HepG2 (cell line): ENCODE measurements around the gene BICDL2. TPM values are rescaled to one million over a fixed set of nuclear protein-coding genes. Genes with fewer than 3 reads are reported as not detected.

Source experiments
- AKAP8 ChIP-seq: sonication (generic); formaldehyde crosslinking; IDR thresholded peaks from 2 replicates; pipeline ENCODE4 v1.5.1; 2020; ENCODE audit warnings: mild to moderate bottlenecking, missing genetic modification reagents
- ATAD3A ChIP-seq: sonication (generic); formaldehyde crosslinking; IDR thresholded peaks from 2 replicates; pipeline ENCODE4 v1.4.0; 2020; ENCODE audit warnings: missing genetic modification reagents
- CHD4 ChIP-seq: fragments of 200-600 bp; sonication (generic); IDR thresholded peaks from 2 replicates; pipeline ENCODE4 v1.7.0; 2017; ENCODE audit warnings: mild to moderate bottlenecking, low read length, borderline replicate concordance
- FIP1L1 ChIP-seq: fragments of 200-400 bp; formaldehyde crosslinking; IDR thresholded peaks from 2 replicates; pipeline ENCODE4 v1.6.1; 2018; ENCODE audit warnings: low read depth, mild to moderate bottlenecking, low read length, moderate library complexity, borderline replicate concordance; ENCODE audit not compliant: insufficient read depth
- GTF2F1 ChIP-seq: fragments of 150-350 bp; IDR thresholded peaks from 2 replicates; pipeline ENCODE4 v1.6.1; 2014; ENCODE audit warnings: low read length
- IRF2 ChIP-seq: IDR thresholded peaks from 2 replicates; pipeline ENCODE4 v1.6.1; 2018; ENCODE audit warnings: missing genetic modification reagents, missing compliant biosample characterization
- KAT7 ChIP-seq: IDR thresholded peaks from 2 replicates; pipeline ENCODE4 v1.6.1; 2018; ENCODE audit warnings: borderline replicate concordance, missing compliant biosample characterization
- MED8 ChIP-seq: sonication (generic); formaldehyde crosslinking; IDR thresholded peaks from 2 replicates; pipeline ENCODE4 v1.8.1; 2023; ENCODE audit warnings: mild to moderate bottlenecking, missing genetic modification reagents; ENCODE audit not compliant: insufficient replicate concordance
- NR2F6 ChIP-seq, 2 experiments: IDR thresholded peaks; 2 replicates each; pipeline ENCODE4 v1.6.1; 2016; ENCODE audit warnings: antibody characterized with exemption in 1 of 2, mild to moderate bottlenecking in 1 of 2
- PHF20 ChIP-seq: sonication (generic); formaldehyde crosslinking; IDR thresholded peaks from 2 replicates; pipeline ENCODE4 v1.5.0; 2020; ENCODE audit warnings: mild to moderate bottlenecking, missing genetic modification reagents
- SALL1 ChIP-seq: sonication (generic); formaldehyde crosslinking; IDR thresholded peaks from 2 replicates; pipeline ENCODE4 v1.8.0; 2022; ENCODE audit warnings: mild to moderate bottlenecking, missing genetic modification reagents
- SALL2 ChIP-seq: sonication (generic); formaldehyde crosslinking; IDR thresholded peaks from 2 replicates; pipeline ENCODE4 v1.8.1; 2023; ENCODE audit warnings: mild to moderate bottlenecking, missing genetic modification reagents, inconsistent platforms
- SOX13 ChIP-seq, 3 experiments: fragments of 450-650 bp in 1 of 3; sonication (generic) in 1 of 3; formaldehyde crosslinking in 1 of 3; IDR thresholded peaks in 2 of 3; conservative IDR thresholded peaks in 1 of 3; 2 replicates each; pipeline versions ENCODE4 v1.5.0 to v1.6.1; 2016 to 2020; ENCODE audit warnings: antibody characterized with exemption in 1 of 3, mild to moderate bottlenecking in 1 of 3, missing compliant biosample characterization in 1 of 3, missing genetic modification reagents in 1 of 3, moderate library complexity in 1 of 3
- TSC22D2 ChIP-seq: sonication (generic); formaldehyde crosslinking; IDR thresholded peaks from 2 replicates; pipeline ENCODE4 v1.5.1; 2020; ENCODE audit warnings: missing genetic modification reagents, mild to moderate bottlenecking, borderline replicate concordance
- YY1 ChIP-seq: IDR thresholded peaks from 2 replicates; pipeline ENCODE4 v1.6.1; 2011; ENCODE audit warnings: low read length, low read depth, moderate library complexity, mild to moderate bottlenecking; ENCODE audit not compliant: insufficient read depth, insufficient replicate concordance
- ZBTB2 ChIP-seq: sonication (generic); formaldehyde crosslinking; IDR thresholded peaks from 2 replicates; pipeline ENCODE4 v1.8.0; 2022; ENCODE audit warnings: low read depth, missing genetic modification reagents
- ZBTB37 ChIP-seq: sonication (generic); formaldehyde crosslinking; IDR thresholded peaks from 2 replicates; pipeline ENCODE4 v1.4.0; 2020; ENCODE audit warnings: mild to moderate bottlenecking, missing genetic modification reagents
- ZFP36L1 ChIP-seq: sonication (generic); formaldehyde crosslinking; IDR thresholded peaks from 2 replicates; pipeline ENCODE4 v1.8.0; 2022; ENCODE audit warnings: mild to moderate bottlenecking, missing genetic modification reagents, moderate library complexity
- ZMAT5 ChIP-seq: sonication (generic); formaldehyde crosslinking; IDR thresholded peaks from 2 replicates; pipeline ENCODE4 v1.5.0; 2020; ENCODE audit warnings: mild to moderate bottlenecking, low read depth, missing genetic modification reagents, borderline replicate concordance
- ZNF230 ChIP-seq: sonication (generic); formaldehyde crosslinking; IDR thresholded peaks from 2 replicates; pipeline ENCODE4 v1.4.0; 2020; ENCODE audit warnings: mild to moderate bottlenecking, missing genetic modification reagents
- ZNF547 ChIP-seq: sonication (generic); formaldehyde crosslinking; IDR thresholded peaks from 2 replicates; pipeline ENCODE4 v1.5.1; 2020; ENCODE audit warnings: mild to moderate bottlenecking, missing genetic modification reagents
- ZNF570 ChIP-seq: sonication (generic); formaldehyde crosslinking; IDR thresholded peaks from 2 replicates; pipeline ENCODE4 v1.4.0; 2020; ENCODE audit warnings: mild to moderate bottlenecking, missing genetic modification reagents, borderline replicate concordance
- ZNF776 ChIP-seq: sonication (generic); formaldehyde crosslinking; IDR thresholded peaks from 2 replicates; pipeline ENCODE4 v1.4.0; 2020; ENCODE audit warnings: mild to moderate bottlenecking, missing genetic modification reagents
- ZNF788 ChIP-seq: sonication (generic); formaldehyde crosslinking; IDR thresholded peaks from 2 replicates; pipeline ENCODE4 v1.5.0; 2020; ENCODE audit warnings: mild to moderate bottlenecking, missing genetic modification reagents, borderline replicate concordance
- ZNF879 ChIP-seq: sonication (generic); formaldehyde crosslinking; IDR thresholded peaks from 2 replicates; pipeline ENCODE4 v1.8.1; 2023; ENCODE audit warnings: missing genetic modification reagents
- ZSCAN12 ChIP-seq: sonication (generic); formaldehyde crosslinking; IDR thresholded peaks from 2 replicates; pipeline ENCODE4 v1.9.0; 2021; ENCODE audit warnings: mild to moderate bottlenecking, missing genetic modification reagents
- polyA plus RNA-seq, 8 experiments: library from polyadenylated mRNA; depleted of rRNA in 3 of 8; stranded (reverse) in 7 of 8; unstranded in 1 of 8; fragments of >200 nt; fragmentation: Illumina TruSeq in 4 of 8; extraction: Trizol in 4 of 8; gene quantifications; 2 replicates each; pipeline versions ENCODE4 v1.2.1 to v1.2.3, GENCODE V29; 2011 to 2016; ENCODE audit warnings: low read depth in 4 of 8, missing spikeins in 1 of 8, mixed read lengths in 1 of 8; ENCODE audit not compliant: insufficient read depth in 1 of 8
- total RNA-seq, 5 experiments: library from RNA; depleted of rRNA; stranded (reverse); fragments of >200 nt; fragmentation: Illumina TruSeq; extraction: Trizol; gene quantifications; 2 replicates each; pipeline ENCODE4 v1.2.3, GENCODE V29; 2016; ENCODE audit warnings: low read depth in 1 of 5

BICDL2 gene
- total and polyA plus RNA-seq, 2 of the 13 experiments (the other 11 are each of a cell fraction or from before 2014, with no cell fraction given) = 0.12 TPM; not detected in 1

- TF ChIP-seq IRF2 (CRISPR knock-in tag) = peak; percentile 42; the same call in 1 of the 2 replicates
- TF ChIP-seq ZNF230 (CRISPR knock-in tag) = no peak; the same call in 1 of the 2 replicates
- TF ChIP-seq ZBTB37 (CRISPR knock-in tag) = no peak
- 0 out of 2 replicates have a peak, but pooled peaks have one; percentile 31 for TF ChIP-seq ZNF776 (CRISPR knock-in tag)
- no peak for TF ChIP-seq ZMAT5 (CRISPR knock-in tag)
- no peak for TF ChIP-seq ZFP36L1 (CRISPR knock-in tag)
- peak; percentile 73 for TF ChIP-seq ZNF547 (CRISPR knock-in tag)
- no peak for TF ChIP-seq TSC22D2
- no peak for TF ChIP-seq ATAD3A
- TF ChIP-seq ZNF788 (CRISPR knock-in tag) = peak; percentile 32; the same call in 1 of the 2 replicates
- TF ChIP-seq SALL1 (CRISPR knock-in tag) = peak; percentile 76; the same call in 1 of the 2 replicates
- TF ChIP-seq KAT7 (CRISPR knock-in tag) = no peak
- peak; percentile 49 for TF ChIP-seq YY1
- TF ChIP-seq SALL2 (CRISPR knock-in tag) = 0 out of 2 replicates have a peak, but pooled peaks have one; percentile 71
- TF ChIP-seq FIP1L1 = no peak
- TF ChIP-seq MED8 (CRISPR knock-in tag) = peak; percentile 53
- no peak for TF ChIP-seq ZNF570 (CRISPR knock-in tag)
- TF ChIP-seq CHD4 = no peak
- TF ChIP-seq GTF2F1 = no peak
- TF ChIP-seq ZNF879 = no peak
- no peak for TF ChIP-seq ZSCAN12
- no peak for TF ChIP-seq AKAP8 (CRISPR knock-in tag)
- TF ChIP-seq PHF20 (CRISPR knock-in tag) = peak; percentile 58; the same call in 1 of the 2 replicates
- TF ChIP-seq SOX13 (IDR thresholded peaks at IDR 0.05) = no peak
- peak in 1 of 2 experiments; percentile 23; a peak in 1 of 4 replicates for TF ChIP-seq SOX13 (CRISPR knock-in tag; conservative IDR thresholded peaks at IDR 0.05 in 1 of 2, IDR thresholded peaks at IDR 0.05 in 1 of 2)
- no peak for TF ChIP-seq NR2F6 (IDR thresholded peaks at IDR 0.05)
- TF ChIP-seq NR2F6 (CRISPR knock-in tag; IDR thresholded peaks at IDR 0.05) = no peak
- TF ChIP-seq ZBTB2 (CRISPR knock-in tag) = 0 out of 2 replicates have a peak, but pooled peaks have one; percentile 40
Measured at GRCh38 chr16:3059041-3059722, 22.4 kb upstream of the BICDL2 start (continued).
